Stimulated activated CD4-positive, alpha-beta T cell treated with anti-CD3 and anti-CD28 coated beads, TNF-alpha, amount 100 ng/mL, for 48 hours (primary cell): ENCODE results near the gene MYH14.

ENCODE experiments used
- DNase-seq, 3 donors: peaks; one replicate each; pipeline ENCODE4 v3.0.0-alpha.2; 2020; ENCODE audit warnings: low read depth in 3 of 3

The MYH14 gene

GRCh38 chr19:50195224-50195623, 8.2 kb upstream of the MYH14 start:
- DNase-seq: no peak

- no peak for DNase-seq
Observed at GRCh38 chr19:50196322-50196932, 7.0 kb upstream of the MYH14 start.

- DNase-seq: no peak
Observed at GRCh38 chr19:50197348-50197747, 6.1 kb upstream of the MYH14 start.

GRCh38 chr19:50198431-50199258, 4.8 kb upstream of the MYH14 start:
- no peak for DNase-seq

- no peak for DNase-seq
Observed at GRCh38 chr19:50199259-50199555, 4.2 kb upstream of the MYH14 start.

GRCh38 chr19:50202386-50202785, 1.0 kb upstream of the MYH14 start:
- DNase-seq: no peak

- no peak for DNase-seq
Observed at GRCh38 chr19:50202962-50203280, 501 bp upstream of the MYH14 start.

GRCh38 chr19:50204081-50204428, 633 bp downstream of the MYH14 start:
- DNase-seq: no peak

- no peak for DNase-seq
Observed at GRCh38 chr19:50204811-50205675, 1.6 kb downstream of the MYH14 start.

GRCh38 chr19:50205681-50206138, 2.3 kb downstream of the MYH14 start:
- no peak for DNase-seq

GRCh38 chr19:50206191-50206590, 2.8 kb downstream of the MYH14 start:
- no peak for DNase-seq

- DNase-seq: no peak
Observed at GRCh38 chr19:50207730-50208129, 4.3 kb downstream of the MYH14 start.

GRCh38 chr19:50209131-50209530, 5.7 kb downstream of the MYH14 start:
- no peak for DNase-seq

GRCh38 chr19:50210425-50210824, 7.0 kb downstream of the MYH14 start:
- no peak for DNase-seq

GRCh38 chr19:50213925-50214324, 10.5 kb downstream of the MYH14 start:
- no peak for DNase-seq

GRCh38 chr19:50214699-50215543, 11.5 kb downstream of the MYH14 start:
- DNase-seq: no peak

- no peak for DNase-seq
Observed at GRCh38 chr19:50215820-50216219, 12.4 kb downstream of the MYH14 start.

- DNase-seq: no peak
Observed at GRCh38 chr19:50221087-50221486, 17.7 kb downstream of the MYH14 start.

- no peak for DNase-seq
Observed at GRCh38 chr19:50222691-50223438, 19.4 kb downstream of the MYH14 start.

GRCh38 chr19:50223439-50223716, 20.0 kb downstream of the MYH14 start:
- no peak for DNase-seq

- no peak for DNase-seq
Observed at GRCh38 chr19:50224986-50225747, 21.7 kb downstream of the MYH14 start.
